Measurements from ENCODE around the gene TGFB1.

Gene TGFB1

GRCh38 chr19:41330946-41331678, 22.6 kb downstream of the TGFB1 start:
- TF ChIP-seq CTCF (IDR thresholded peaks at IDR 0.05; ENCODE audit: low read depth, low read length, missing control alignments): no peak
- no peak overlapping the region for H3K4me3 ChIP-seq (ENCODE audit: low read depth, low read length)
- DNase-seq (ENCODE audit: low read depth): no peak

DNA sequence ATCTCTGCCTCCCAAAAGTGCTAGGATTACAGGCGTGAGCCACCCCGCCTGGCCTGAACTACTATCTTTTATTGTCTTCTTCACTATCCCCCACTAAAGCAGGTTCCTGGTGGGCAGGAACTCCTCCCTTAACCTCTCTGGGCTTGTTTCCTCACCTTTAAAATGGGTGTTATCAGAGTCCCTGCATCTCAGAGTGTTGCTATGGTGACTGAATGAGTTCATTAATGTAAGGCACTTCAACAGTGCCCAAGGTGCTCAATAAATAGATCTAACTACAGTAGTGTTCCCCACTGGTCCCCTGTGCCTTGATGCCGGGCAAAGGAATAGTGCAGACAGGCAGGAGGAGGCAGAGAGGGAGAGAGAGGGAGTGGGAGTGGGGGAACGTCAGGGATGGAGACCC, 23.2 kb downstream of the TGFB1 start:
- TF ChIP-seq CTCF (IDR thresholded peaks at IDR 0.05; ENCODE audit: low read depth, low read length, missing control alignments): no peak
- H3K4me3 ChIP-seq (ENCODE audit: low read depth, low read length): no peak overlapping the region
- no peak for DNase-seq (ENCODE audit: low read depth)

- H3K4me3 ChIP-seq (ENCODE audit: low read depth, low read length): no peak overlapping the region
- TF ChIP-seq CTCF (IDR thresholded peaks at IDR 0.05; ENCODE audit: low read depth, low read length, missing control alignments): no peak
- no peak for DNase-seq (ENCODE audit: low read depth)
Observed at GRCh38 chr19:41328842-41329225, 24.9 kb downstream of the TGFB1 start.

DNA sequence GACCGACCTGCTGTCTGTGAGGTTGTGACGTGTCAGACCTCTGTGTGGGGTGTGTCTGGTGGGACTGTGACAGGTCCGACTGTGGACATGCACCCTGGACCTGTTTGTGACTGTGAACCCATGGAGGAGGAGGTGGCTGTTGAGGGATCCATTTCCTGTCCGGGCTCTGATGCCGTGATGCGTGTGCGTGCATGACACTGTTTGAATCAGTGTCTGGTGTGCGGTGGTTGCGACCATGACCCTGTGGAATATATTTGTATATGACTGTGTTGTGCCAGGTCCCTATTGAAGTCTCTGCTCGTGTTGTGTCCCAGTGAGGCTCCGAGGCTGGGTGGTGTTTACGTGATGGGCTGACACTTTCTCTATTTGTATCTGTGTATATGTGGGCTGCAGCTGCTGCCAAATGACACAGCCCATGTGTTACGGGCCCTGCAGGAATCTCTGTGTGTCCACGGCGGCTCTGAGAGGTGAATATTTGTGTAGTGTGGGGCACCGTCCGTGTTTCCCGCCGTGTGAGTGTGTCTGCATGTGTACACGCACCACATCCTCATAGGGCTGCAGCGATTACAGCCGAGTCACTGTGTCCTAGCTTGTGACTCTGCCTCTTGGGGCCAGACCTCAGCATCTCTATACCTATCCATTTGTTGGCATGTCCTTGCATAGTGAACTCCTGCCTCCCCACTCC, 25.4 kb downstream of the TGFB1 start:
- no peak for TF ChIP-seq CTCF (IDR thresholded peaks at IDR 0.05; ENCODE audit: low read depth, low read length, missing control alignments)
- H3K4me3 ChIP-seq (ENCODE audit: low read depth, low read length): peak overlapping the region; percentile 50
- DNase-seq (ENCODE audit: low read depth): no peak

- DNase-seq (ENCODE audit: low read depth): no peak
- no peak for TF ChIP-seq CTCF (IDR thresholded peaks at IDR 0.05; ENCODE audit: low read depth, low read length, missing control alignments)
- peak overlapping the region; percentile 50 for H3K4me3 ChIP-seq (ENCODE audit: low read depth, low read length)
Observed at GRCh38 chr19:41327576-41328156, 26.1 kb downstream of the TGFB1 start.

- H3K4me3 ChIP-seq (ENCODE audit: low read depth, low read length): peak overlapping the region; percentile 50
Observed at GRCh38 chr19:41327076-41327575, 26.6 kb downstream of the TGFB1 start.

More at GRCh38 chr19:41327076-41327575, 26.6 kb downstream of the TGFB1 start:
- no peak for DNase-seq (ENCODE audit: low read depth)
- TF ChIP-seq CTCF (IDR thresholded peaks at IDR 0.05; ENCODE audit: low read depth, low read length, missing control alignments): no peak
